ENCODE measurements around the gene HOXB9.

Gene HOXB9

DNA sequence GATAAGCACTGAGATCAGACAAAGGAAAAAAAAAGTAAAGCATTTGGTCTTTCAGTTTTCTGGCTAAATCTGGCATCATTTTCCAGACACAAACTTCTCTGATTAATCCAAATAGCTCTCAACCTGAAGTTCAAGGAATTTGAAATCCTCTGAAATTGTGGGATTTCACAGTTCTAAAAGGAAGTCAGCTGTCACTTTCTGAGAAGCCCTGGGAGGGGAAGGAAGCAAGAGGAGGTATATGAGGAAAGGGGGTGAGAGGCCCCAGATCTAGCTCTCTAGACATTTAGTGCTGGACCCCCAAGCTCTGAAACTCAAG, 17.5 kb upstream of the HOXB9 start:
- Mint-ChIP-seq H3K4me1 (peaks cover 17% of the 10 kb centered on the region), H3K27ac (no peak overlapping the region), H3K27me3 (peaks cover 21% of the 10 kb centered on the region), H3K4me3 (no peak overlapping the region), H3K36me3 (no peaks in the 10 kb centered on the region), H3K9me3 (no peaks in the 10 kb centered on the region)
- ATAC-seq (ENCODE audit: low read depth) (no peak), DNase-seq (ENCODE audit: low spot score in 2 of 2) (no peak)

DNA sequence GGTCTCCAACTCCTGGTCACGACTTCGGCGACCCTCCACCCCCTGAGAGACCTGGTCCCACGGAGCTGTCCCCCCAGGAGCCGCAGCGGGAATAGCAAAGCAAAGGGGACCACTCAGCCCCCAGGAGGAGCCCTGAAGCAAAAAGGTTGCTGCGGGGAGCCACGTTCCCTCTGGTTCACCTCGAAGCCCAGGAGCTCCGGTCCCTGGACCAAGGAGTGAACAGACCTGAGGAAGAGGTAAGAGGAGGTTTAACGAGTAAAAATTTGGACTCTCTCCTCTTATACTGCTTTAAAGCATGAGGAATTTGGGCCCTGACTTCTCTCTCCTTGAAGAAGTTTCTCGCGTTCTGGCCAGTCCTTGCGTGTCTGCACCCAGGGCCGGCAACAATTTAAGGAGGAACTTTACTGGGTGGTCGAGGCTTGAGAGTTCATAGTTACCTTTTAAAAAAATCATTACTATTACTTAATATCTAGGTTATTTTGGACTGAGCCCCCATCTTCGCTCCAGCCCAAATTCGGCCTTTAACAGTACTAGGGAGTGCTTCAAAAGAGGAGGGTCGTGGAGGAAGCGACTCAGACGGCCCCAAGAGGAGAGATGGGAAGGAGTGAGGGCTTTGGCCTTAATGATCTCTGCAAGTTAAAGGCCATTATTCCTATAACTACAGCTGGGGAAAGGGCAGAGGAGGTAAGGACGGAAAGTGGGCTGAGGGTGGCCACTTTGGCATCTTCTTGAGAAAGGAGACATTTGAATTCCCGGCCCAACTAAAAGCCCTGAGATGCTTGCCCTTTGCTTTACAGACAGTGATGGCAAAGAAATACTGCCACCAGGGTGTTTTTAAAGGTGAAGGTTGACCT, 16.9 kb upstream of the HOXB9 start:
- Mint-ChIP-seq H3K4me3 (no peak overlapping the region), H3K27me3 (peaks cover 21% of the 10 kb centered on the region), H3K36me3 (no peaks in the 10 kb centered on the region), H3K9me3 (no peaks in the 10 kb centered on the region), H3K27ac (no peak overlapping the region), H3K4me1 (peaks cover 17% of the 10 kb centered on the region)
- no peak for ATAC-seq (ENCODE audit: low read depth)
- DNase-seq (ENCODE audit: low spot score in 2 of 2), result no peak

DNA sequence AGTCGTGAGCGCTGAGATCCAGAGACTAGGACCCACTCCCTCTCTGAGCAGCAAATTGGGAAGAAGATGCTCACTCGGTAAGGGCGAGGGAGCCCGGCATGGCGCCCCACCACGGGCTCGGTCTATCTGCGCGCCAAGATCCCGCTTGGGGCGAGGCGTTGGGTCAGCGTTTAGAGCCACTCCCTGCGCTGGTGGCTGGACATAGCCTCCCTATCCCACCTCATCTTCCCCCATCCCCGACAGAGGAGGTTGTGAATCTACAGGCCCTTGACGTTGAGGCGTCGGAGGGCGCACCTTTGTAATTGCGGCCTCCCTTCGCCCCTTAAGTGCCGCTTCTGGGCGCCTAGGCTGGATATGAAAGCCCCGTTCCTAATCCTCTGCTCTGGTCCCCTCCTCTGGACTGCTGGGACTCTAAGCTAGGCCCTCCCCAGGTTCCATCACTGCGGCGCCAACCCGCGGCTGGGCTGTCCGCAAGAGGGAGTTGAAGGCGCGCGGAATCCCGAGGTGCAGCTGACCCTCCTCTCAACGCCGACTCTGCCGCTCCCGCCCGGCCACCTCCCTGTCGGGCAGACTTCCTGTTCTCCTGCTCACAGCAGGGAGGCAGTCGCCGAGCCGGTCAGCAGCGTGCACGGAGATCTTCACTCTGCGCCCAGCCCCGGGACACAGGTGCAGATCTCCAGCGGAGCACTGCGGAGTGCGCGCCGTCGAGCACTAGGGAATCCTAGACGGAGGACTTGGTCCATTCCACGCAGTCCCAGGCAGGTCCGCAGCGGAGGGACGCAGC, 16.1 kb upstream of the HOXB9 start:
- ATAC-seq (ENCODE audit: low read depth) (no peak), DNase-seq (ENCODE audit: low spot score in 2 of 2) (no peak)
- H3K27me3 Mint-ChIP-seq, result peaks cover 25% of the 10 kb centered on the region
- H3K36me3 Mint-ChIP-seq, result no peaks in the 10 kb centered on the region
- peaks cover 12% of the 10 kb centered on the region for H3K4me1 Mint-ChIP-seq
- H3K4me3 Mint-ChIP-seq, result no peak overlapping the region
- no peaks in the 10 kb centered on the region for H3K9me3 Mint-ChIP-seq
- H3K27ac Mint-ChIP-seq, result no peak overlapping the region

GRCh38 chr17:48641541-48642058, 15.4 kb upstream of the HOXB9 start:
- peaks cover 25% of the 10 kb centered on the region for H3K27me3 Mint-ChIP-seq
- H3K4me1 Mint-ChIP-seq, result peaks cover 10% of the 10 kb centered on the region
- no peak for ATAC-seq (ENCODE audit: low read depth)
- H3K36me3 Mint-ChIP-seq, result no peaks in the 10 kb centered on the region
- H3K27ac Mint-ChIP-seq, result no peak overlapping the region
- no peaks in the 10 kb centered on the region for H3K9me3 Mint-ChIP-seq
- no peak for DNase-seq (ENCODE audit: low spot score in 2 of 2)
- no peak overlapping the region for H3K4me3 Mint-ChIP-seq

DNA sequence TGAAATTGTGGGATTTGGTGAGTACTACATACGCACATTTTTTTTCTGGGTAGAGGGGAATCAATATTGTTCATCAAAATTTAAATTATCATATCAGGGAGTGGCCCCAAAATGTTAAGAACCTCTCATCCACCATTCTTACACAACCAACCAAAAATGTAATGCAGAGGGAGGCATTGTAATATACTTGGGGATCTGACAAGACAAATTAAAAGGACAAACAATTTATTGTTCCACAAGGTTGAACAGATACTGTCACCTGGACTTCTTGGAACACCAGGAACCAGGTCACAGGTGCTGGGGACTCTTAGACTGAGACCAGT, 14.7 kb upstream of the HOXB9 start:
- H3K4me1 Mint-ChIP-seq, result peaks cover 8% of the 10 kb centered on the region
- H3K27me3 Mint-ChIP-seq, result peaks cover 25% of the 10 kb centered on the region
- no peaks in the 10 kb centered on the region for H3K9me3 Mint-ChIP-seq
- H3K27ac Mint-ChIP-seq, result no peak overlapping the region
- DNase-seq (ENCODE audit: low spot score in 2 of 2), result no peak
- ATAC-seq (ENCODE audit: low read depth), result no peak
- H3K4me3 Mint-ChIP-seq, result no peak overlapping the region
- H3K36me3 Mint-ChIP-seq, result no peaks in the 10 kb centered on the region

DNA sequence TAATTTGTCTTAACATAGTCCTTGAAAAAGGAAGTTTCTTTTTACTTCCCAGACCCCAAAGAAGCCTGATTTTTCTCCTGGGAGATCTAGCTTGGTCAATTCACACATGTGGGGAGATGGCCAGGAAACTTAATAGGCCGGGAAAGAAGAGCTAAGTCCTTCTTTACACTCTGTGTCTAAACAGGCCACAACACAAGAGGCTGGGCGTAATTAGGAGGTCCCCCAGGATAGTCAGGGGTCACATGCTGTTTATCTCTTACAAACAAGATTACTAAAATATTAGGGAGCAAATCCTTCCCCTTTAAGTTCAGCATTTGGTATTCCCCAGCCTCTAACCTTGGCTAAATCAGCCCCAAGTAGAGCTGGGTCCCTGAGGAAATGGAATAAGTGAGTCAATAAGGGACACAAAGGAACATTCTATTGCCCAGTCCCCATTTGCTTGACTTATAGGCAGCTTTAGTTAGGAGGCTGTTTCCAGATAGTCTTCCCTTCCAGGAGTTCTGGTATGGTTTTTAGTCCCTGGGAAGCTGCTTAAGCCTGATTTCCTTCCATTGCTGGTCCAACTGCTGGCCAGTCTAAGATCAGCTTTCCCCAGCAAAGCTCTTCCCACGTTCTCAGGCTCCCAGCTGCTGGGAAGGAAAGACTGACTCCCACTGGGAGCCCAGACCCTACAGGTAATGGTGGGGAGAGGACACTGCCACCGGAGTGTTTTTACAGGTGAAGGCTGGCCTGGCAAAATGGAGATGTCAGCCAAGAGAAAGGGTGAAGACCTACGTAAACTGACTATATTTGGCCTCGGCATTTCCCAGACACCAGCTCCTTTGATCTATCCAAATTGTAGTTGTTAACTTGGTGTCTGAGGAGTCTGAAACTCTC, 14.1 kb upstream of the HOXB9 start:
- Mint-ChIP-seq H3K4me1 (peaks cover 8% of the 10 kb centered on the region), H3K27me3 (peaks cover 25% of the 10 kb centered on the region), H3K4me3 (no peak overlapping the region), H3K36me3 (no peaks in the 10 kb centered on the region), H3K9me3 (no peaks in the 10 kb centered on the region), H3K27ac (no peak overlapping the region)
- no peak for DNase-seq (ENCODE audit: low spot score in 2 of 2)
- ATAC-seq (ENCODE audit: low read depth), result no peak

GRCh38 chr17:48639136-48639535, 13.0 kb upstream of the HOXB9 start:
- Mint-ChIP-seq H3K27me3 (peaks cover 26% of the 10 kb centered on the region), H3K9me3 (no peaks in the 10 kb centered on the region), H3K4me1 (peaks cover 8% of the 10 kb centered on the region), H3K4me3 (no peak overlapping the region), H3K36me3 (no peaks in the 10 kb centered on the region), H3K27ac (no peak overlapping the region)
- no peak for DNase-seq (ENCODE audit: low spot score in 2 of 2)
- no peak for ATAC-seq (ENCODE audit: low read depth)

- no peaks in the 10 kb centered on the region for H3K9me3 Mint-ChIP-seq
- DNase-seq (ENCODE audit: low spot score in 2 of 2) (no peak), ATAC-seq (ENCODE audit: low read depth) (no peak)
- peaks cover 28% of the 10 kb centered on the region for H3K27me3 Mint-ChIP-seq
- no peaks in the 10 kb centered on the region for H3K36me3 Mint-ChIP-seq
- H3K27ac Mint-ChIP-seq, result no peak overlapping the region
- H3K4me3 Mint-ChIP-seq, result no peak overlapping the region
- peaks cover 8% of the 10 kb centered on the region for H3K4me1 Mint-ChIP-seq
Measured at GRCh38 chr17:48637323-48638260, 11.4 kb upstream of the HOXB9 start.

DNA sequence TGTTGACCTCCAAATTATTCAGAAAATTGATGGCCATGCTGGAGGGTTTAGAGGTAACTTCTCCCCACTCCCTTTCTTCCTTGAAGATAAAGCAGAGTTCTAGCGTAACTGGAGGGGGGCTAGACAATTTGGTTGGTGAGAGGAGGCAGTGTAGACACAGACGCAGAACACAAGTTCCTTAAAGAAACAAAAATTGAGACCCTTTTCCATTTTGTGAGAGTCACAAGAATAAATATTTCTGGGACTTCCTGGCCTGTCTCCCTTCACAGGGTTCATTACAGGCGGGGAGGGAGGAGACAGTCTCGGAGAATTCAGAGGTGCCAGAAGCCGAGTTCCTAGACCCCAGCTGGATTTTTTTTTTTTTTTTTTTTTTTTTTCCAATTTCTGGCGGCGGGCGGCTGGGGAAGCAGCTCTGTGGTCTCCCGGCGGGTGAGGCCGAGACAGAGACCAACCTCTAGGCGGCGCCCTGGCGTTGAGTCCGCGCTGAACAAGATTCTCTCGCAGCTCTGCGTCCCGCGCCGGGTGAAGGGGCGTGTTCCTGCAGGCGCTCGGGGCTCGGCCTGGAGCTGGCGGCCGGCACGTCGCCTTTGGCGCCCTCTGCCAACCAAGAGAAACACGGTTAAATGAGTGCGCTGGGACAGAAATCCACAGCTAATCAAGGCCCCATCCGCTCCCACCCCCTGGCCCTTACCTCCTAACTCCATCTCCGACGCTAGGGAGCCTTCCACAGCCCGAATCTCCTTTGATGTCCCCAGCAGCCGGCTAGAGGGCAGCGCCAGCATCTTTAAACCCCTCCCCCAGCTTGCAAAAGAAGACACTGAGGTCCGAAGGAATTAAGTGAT, 10.2 kb upstream of the HOXB9 start:
- H3K9me3 Mint-ChIP-seq, result no peaks in the 10 kb centered on the region
- no peaks in the 10 kb centered on the region for H3K36me3 Mint-ChIP-seq
- peaks cover 5% of the 10 kb centered on the region for H3K4me1 Mint-ChIP-seq
- H3K27ac Mint-ChIP-seq, result peak overlapping the region; percentile 42
- peak; percentile 34 for ATAC-seq (ENCODE audit: low read depth)
- peaks cover 29% of the 10 kb centered on the region for H3K27me3 Mint-ChIP-seq
- H3K4me3 Mint-ChIP-seq, result no peak overlapping the region
- no peak for DNase-seq (ENCODE audit: low spot score in 2 of 2)

GRCh38 chr17:48634493-48635208, 8.5 kb upstream of the HOXB9 start:
- Mint-ChIP-seq H3K4me3 (no peak overlapping the region), H3K4me1 (peaks cover 3% of the 10 kb centered on the region), H3K27me3 (peaks cover 36% of the 10 kb centered on the region), H3K27ac (no peak overlapping the region), H3K9me3 (no peaks in the 10 kb centered on the region), H3K36me3 (no peaks in the 10 kb centered on the region)
- no peak for DNase-seq (ENCODE audit: low spot score in 2 of 2)
- ATAC-seq (ENCODE audit: low read depth), result no peak

GRCh38 chr17:48633266-48633677, 7.1 kb upstream of the HOXB9 start:
- no peak overlapping the region for H3K4me3 Mint-ChIP-seq
- H3K9me3 Mint-ChIP-seq, result no peaks in the 10 kb centered on the region
- DNase-seq (ENCODE audit: low spot score in 2 of 2), result no peak
- H3K27ac Mint-ChIP-seq, result no peak overlapping the region
- no peak for ATAC-seq (ENCODE audit: low read depth)
- H3K4me1 Mint-ChIP-seq, result peaks cover 3% of the 10 kb centered on the region
- H3K36me3 Mint-ChIP-seq, result no peaks in the 10 kb centered on the region
- H3K27me3 Mint-ChIP-seq, result peaks cover 39% of the 10 kb centered on the region

GRCh38 chr17:48632579-48633265, 6.6 kb upstream of the HOXB9 start:
- H3K9me3 Mint-ChIP-seq, result no peaks in the 10 kb centered on the region
- no peak overlapping the region for H3K27ac Mint-ChIP-seq
- no peaks in the 10 kb centered on the region for H3K36me3 Mint-ChIP-seq
- DNase-seq (ENCODE audit: low spot score in 2 of 2), result no peak
- peaks cover 39% of the 10 kb centered on the region for H3K27me3 Mint-ChIP-seq
- no peak for ATAC-seq (ENCODE audit: low read depth)
- peaks cover 3% of the 10 kb centered on the region for H3K4me1 Mint-ChIP-seq
- H3K4me3 Mint-ChIP-seq, result no peak overlapping the region

All from memory B cell (primary cell).